H1 (cell line): Measurements from ENCODE around the gene KIF3B. TPM values are rescaled to one million over a fixed set of nuclear protein-coding genes. Genes with fewer than 3 reads are reported as not detected.
"Not testable (repeated sequence)": the region's sequence is repeated elsewhere in the genome, so short reads cannot be mapped to it uniquely, and the experiment has no call there.

Experiments
- CTCF ChIA-PET: fragments of 300-600 bp; sonication (Branson Sonifier 250); formaldehyde crosslinking; loops from one replicate; lab custom pipeline; 2021; ENCODE audit not compliant: partially characterized antibody; lab: Charles Lee
- POLR2A ChIA-PET: fragments of 300-600 bp; sonication (Branson Sonifier 250); formaldehyde crosslinking; loops from one replicate; lab custom pipeline; 2021; ENCODE audit warnings: inconsistent platforms; ENCODE audit not compliant: partially characterized antibody; lab: Charles Lee
- DNase-seq, 2 experiments: peaks; one replicate each; pipeline versions ENCODE4 v3.0.0 to v3.0.0-alpha.2; 2010 to 2022; ENCODE audit warnings: low spot score in 2 of 2, low read depth in 1 of 2, mixed read lengths in 1 of 2
- FAIRE-seq: peaks from 2 replicates; lab custom pipeline; 2011; peaks lifted over from hg19 to GRCh38; lab: Jason Lieb, UNC
- H2AFZ ChIP-seq: 2 replicates; pipeline ENCODE4 v1.8.1; 2012; ENCODE audit warnings: low read length, inconsistent platforms
- H2AK5ac ChIP-seq: 2 replicates; pipeline ENCODE4 v1.6.1; 2013; ENCODE audit warnings: low read depth, low read length
- H2BK120ac ChIP-seq: replicated peaks from 2 replicates; pipeline ENCODE3; 2013; ENCODE audit warnings: low read depth, low read length, inconsistent platforms
- H2BK12ac ChIP-seq: 2 replicates; pipeline ENCODE4 v1.6.1; 2013; ENCODE audit warnings: low read depth, low read length
- H2BK15ac ChIP-seq: 2 replicates; pipeline ENCODE4 v1.6.1; 2013; ENCODE audit warnings: low read length
- H2BK20ac ChIP-seq: 2 replicates; pipeline ENCODE4 v1.6.1; 2013; ENCODE audit warnings: low read length
- H2BK5ac ChIP-seq: 2 replicates; pipeline ENCODE4 v1.6.1; 2013; ENCODE audit warnings: low read depth, low read length
- H3K14ac ChIP-seq: 2 replicates; pipeline ENCODE4 v1.6.1; 2013; ENCODE audit warnings: inconsistent platforms; ENCODE audit not compliant: insufficient read length
- H3K18ac ChIP-seq: 2 replicates; pipeline ENCODE4 v1.6.1; 2013; ENCODE audit warnings: low read length; ENCODE audit errors: extremely low read depth
- H3K23ac ChIP-seq: 2 replicates; pipeline ENCODE4 v1.6.1; 2013; ENCODE audit warnings: inconsistent platforms; ENCODE audit not compliant: insufficient read length
- H3K23me2 ChIP-seq: 2 replicates; pipeline ENCODE4 v1.6.1; 2013; ENCODE audit warnings: low read depth, low read length
- H3K27ac ChIP-seq: 2 replicates; pipeline ENCODE4 v1.6.1; 2011; ENCODE audit warnings: low read depth, low read length, inconsistent platforms
- H3K27me3 ChIP-seq, 4 experiments: replicated peaks in 1 of 4; 1 replicate in 1 of 4; 2 replicates in 3 of 4; pipeline versions ENCODE4 v1.6.1 to v1.8.1; 2011 to 2013; ENCODE audit warnings: low read length in 3 of 4, mild to moderate bottlenecking in 3 of 4, inconsistent platforms in 2 of 4, mixed read lengths in 2 of 4, moderate library complexity in 1 of 4; ENCODE audit not compliant: control insufficient read depth in 3 of 4, insufficient read depth in 3 of 4; ENCODE audit errors: extremely low read depth in 1 of 4
- H3K36me3 ChIP-seq, 4 experiments: 2 replicates each; pipeline versions ENCODE4 v1.6.1 to v1.8.1; 2011 to 2013; ENCODE audit warnings: mild to moderate bottlenecking in 4 of 4, low read length in 3 of 4, moderate library complexity in 2 of 4, control low read depth in 1 of 4, inconsistent platforms in 1 of 4; ENCODE audit not compliant: insufficient read depth in 4 of 4, control insufficient read depth in 2 of 4
- H3K4ac ChIP-seq: replicated peaks from 2 replicates; pipeline ENCODE3; 2013; ENCODE audit warnings: low read length, low read depth, mixed read lengths, inconsistent platforms; ENCODE audit not compliant: insufficient read length
- H3K4me1 ChIP-seq, 4 experiments: replicated peaks in 1 of 4; 1 replicate in 1 of 4; 2 replicates in 3 of 4; pipeline versions ENCODE4 v1.6.1 to v1.8.1; 2011 to 2013; ENCODE audit warnings: low read length in 3 of 4, inconsistent platforms in 2 of 4, mixed read lengths in 1 of 4; ENCODE audit not compliant: insufficient read depth in 4 of 4, control insufficient read depth in 3 of 4
- H3K4me2 ChIP-seq, 2 experiments: 2 replicates each; pipeline versions ENCODE4 v1.6.1 to v1.8.1; 2011 to 2013; ENCODE audit warnings: low read depth in 2 of 2, low read length in 2 of 2, control low read depth in 1 of 2, inconsistent platforms in 1 of 2, mild to moderate bottlenecking in 1 of 2; ENCODE audit not compliant: insufficient read depth in 1 of 2
- H3K4me3 ChIP-seq, 4 experiments: fragments of 200-600, 300-600 bp in 1 of 4; sonication (generic), shearing (Covaris generic), sonication (Bioruptor Twin) in 1 of 4; 2 replicates each; pipeline versions ENCODE4 v1.5.1 to v1.8.1; 2011 to 2016; ENCODE audit warnings: low read length in 4 of 4, low read depth in 3 of 4, control low read depth in 2 of 4, inconsistent platforms in 2 of 4, mild to moderate bottlenecking in 2 of 4, mixed read lengths in 1 of 4, moderate library complexity in 1 of 4; ENCODE audit not compliant: insufficient read depth in 2 of 4; ENCODE audit errors: extremely low read depth in 1 of 4
- H3K56ac ChIP-seq: replicated peaks from 2 replicates; pipeline ENCODE3; 2013; ENCODE audit warnings: low read depth, mild to moderate bottlenecking, mixed read lengths, low read length, inconsistent platforms; ENCODE audit not compliant: insufficient read length
- H3K79me1 ChIP-seq: 2 replicates; pipeline ENCODE4 v1.6.1; 2013; ENCODE audit warnings: low read depth, low read length, control low read depth
- H3K79me2 ChIP-seq, 2 experiments: 2 replicates each; pipeline versions ENCODE4 v1.6.1 to v1.8.1; 2012 to 2013; ENCODE audit warnings: low read length in 2 of 2, mild to moderate bottlenecking in 2 of 2, inconsistent platforms in 1 of 2; ENCODE audit not compliant: insufficient read depth in 2 of 2, control insufficient read depth in 1 of 2
- H3K9ac ChIP-seq, 4 experiments: replicated peaks in 1 of 4; 1 replicate in 1 of 4; 2 replicates in 3 of 4; pipeline versions ENCODE4 v1.6.1 to v1.8.1; 2011 to 2013; ENCODE audit warnings: low read depth in 3 of 4, low read length in 3 of 4, control low read depth in 2 of 4, mild to moderate bottlenecking in 2 of 4, moderate library complexity in 2 of 4, inconsistent platforms in 1 of 4; ENCODE audit errors: extremely low read depth in 1 of 4
- H3K9me3 ChIP-seq, 2 experiments: 2 replicates each; pipeline versions ENCODE4 v1.6.1 to v1.8.1; 2012 to 2013; ENCODE audit warnings: mild to moderate bottlenecking in 2 of 2, moderate library complexity in 2 of 2, control low read depth in 1 of 2, inconsistent platforms in 1 of 2, low read depth in 1 of 2, low read length in 1 of 2, mixed read lengths in 1 of 2; ENCODE audit not compliant: insufficient read depth in 2 of 2
- H4K20me1 ChIP-seq, 2 experiments: replicated peaks in 1 of 2; 2 replicates each; pipeline versions ENCODE3 to v1.8.1; 2011 to 2013; ENCODE audit warnings: inconsistent platforms in 2 of 2, low read length in 2 of 2, mild to moderate bottlenecking in 1 of 2; ENCODE audit not compliant: insufficient read depth in 2 of 2, control insufficient read depth in 1 of 2
- H4K5ac ChIP-seq: 2 replicates; pipeline ENCODE4 v1.6.1; 2013; ENCODE audit warnings: low read length, low read depth, mixed read lengths, inconsistent platforms; ENCODE audit not compliant: insufficient read length
- H4K8ac ChIP-seq: 2 replicates; pipeline ENCODE4 v1.8.0; 2013; ENCODE audit warnings: mild to moderate bottlenecking, moderate library complexity, low read length, inconsistent platforms; ENCODE audit not compliant: insufficient read depth; ENCODE audit errors: extremely low read depth
- H4K91ac ChIP-seq: replicated peaks from 2 replicates; pipeline ENCODE3; 2013; ENCODE audit warnings: low read length, mixed read lengths, inconsistent platforms; ENCODE audit not compliant: insufficient read length
- WGBS, 2 experiments: shearing (Covaris generic) in 1 of 2; methylation state at CpG; one replicate each; pipeline versions ENCODE4 v1.1.6 to v1.1.7; 2013 to 2015; ENCODE audit warnings: low lambda C conversion rate in 2 of 2, mixed read lengths in 2 of 2, inconsistent platforms in 1 of 2, low coverage in 1 of 2, missing lambda C conversion rate in 1 of 2; ENCODE audit not compliant: insufficient replicate concordance in 2 of 2, insufficient coverage in 1 of 2, insufficient read length in 1 of 2; ENCODE audit errors: extremely low coverage in 1 of 2, missing lambda C conversion rate in 1 of 2; 5-methylcytosine and 5-hydroxymethylcytosine counted together
- polyA plus RNA-seq, 7 experiments: library from polyadenylated mRNA; depleted of rRNA in 3 of 7; stranded (reverse) in 5 of 7; unstranded in 2 of 7; fragments of >200 nt in 5 of 7; fragments of 200-250 nt in 2 of 7; gene quantifications; 1 replicate in 5 of 7; 2 replicates in 1 of 7; 4 replicates in 1 of 7; pipeline versions ENCODE4 v1.2.1 to v1.2.3, GENCODE V29; 2011 to 2013; ENCODE audit warnings: missing spikeins in 2 of 7, mixed read lengths in 2 of 7
- total RNA-seq: library from RNA; stranded (reverse); fragmentation: NEBNext Ultra II Directional; extraction: Animal tissue kit (Norgen Biotek cat#: 25700); gene quantifications from 2 replicates; pipeline ENCODE4 v1.2.1, GENCODE V29; 2021

Gene KIF3B
- total and polyA plus RNA-seq, 2 of the 8 experiments (the other 6 are each of a cell fraction or from before 2014, with no cell fraction given): 10.1 to 22.4 TPM

- H2BK20ac ChIP-seq, H2AK5ac ChIP-seq, DNase-seq, H3K14ac ChIP-seq, H2BK12ac ChIP-seq, H3K23me2 ChIP-seq, H2BK15ac ChIP-seq, H3K27ac ChIP-seq, H3K79me1 ChIP-seq, H3K18ac ChIP-seq, H2AFZ ChIP-seq, H3K56ac ChIP-seq, H4K91ac ChIP-seq, H3K9ac ChIP-seq, H2BK120ac ChIP-seq, H3K4me2 ChIP-seq, H2BK5ac ChIP-seq, H3K36me3 ChIP-seq, H4K5ac ChIP-seq, H3K79me2 ChIP-seq, H3K27me3 ChIP-seq, H3K4me1 ChIP-seq, H3K23ac ChIP-seq, H3K4ac ChIP-seq, FAIRE-seq, H3K4me3 ChIP-seq, H4K8ac ChIP-seq, H4K20me1 ChIP-seq, POLR2A ChIA-PET, H3K9me3 ChIP-seq: not testable (repeated sequence)
- 85% methylated on average over 5 of the region's 5 CpGs; no CpG with 5 or more reads in 1 of the 2 experiments for WGBS, 2 experiments
- CTCF ChIA-PET: interaction anchor here (0.7 kb wide), 1 partner anchor 8 kb away, joined by 4 read pairs; no protein-coding TSS in a partner anchor
Observed at GRCh38 chr20:32246208-32246607, 31.2 kb upstream of the KIF3B start.
